Neural progenitor cell (in vitro differentiated cells): ENCODE data around the gene AQP7.

Source experiments
- CTCF ChIP-seq: fragments of 200-600 bp; sonication (generic); IDR thresholded peaks from 2 replicates; pipeline ENCODE4 v1.5.1; 2017; ENCODE audit warnings: antibody characterized with exemption, mild to moderate bottlenecking
- EZH2 ChIP-seq: fragments of 200-600 bp; sonication (generic); IDR thresholded peaks from 2 replicates; pipeline ENCODE4 v1.6.1; 2017; ENCODE audit warnings: antibody characterized with exemption, mild to moderate bottlenecking, moderate library complexity
- EZH2phosphoT487 ChIP-seq: fragments of 200-600 bp; sonication (generic); IDR thresholded peaks from 2 replicates; pipeline ENCODE4 v1.6.1; 2017; ENCODE audit warnings: antibody characterized with exemption

- TF ChIP-seq CTCF, result no peak
- no peak for TF ChIP-seq EZH2
- TF ChIP-seq EZH2phosphoT487, result no peak
These were observed 47.6 kb downstream of the AQP7 start for GRCh38 chr9:33354651-33355211.
